HG02642 (cell line): Measurements from ENCODE around the gene ARHGEF7.
"Not testable (repeated sequence)": the region's sequence is repeated elsewhere in the genome, so short reads cannot be mapped to it uniquely, and the experiment has no call there.

ENCODE experiments used
- ATAC-seq: cut with Tn5 transposase; IDR thresholded peaks from one replicate; pipeline ENCODE4 v1.9.1; 2021; ENCODE audit warnings: mild to moderate bottlenecking; ENCODE audit not compliant: unreplicated experiment, poor library complexity

The ARHGEF7 gene

DNA sequence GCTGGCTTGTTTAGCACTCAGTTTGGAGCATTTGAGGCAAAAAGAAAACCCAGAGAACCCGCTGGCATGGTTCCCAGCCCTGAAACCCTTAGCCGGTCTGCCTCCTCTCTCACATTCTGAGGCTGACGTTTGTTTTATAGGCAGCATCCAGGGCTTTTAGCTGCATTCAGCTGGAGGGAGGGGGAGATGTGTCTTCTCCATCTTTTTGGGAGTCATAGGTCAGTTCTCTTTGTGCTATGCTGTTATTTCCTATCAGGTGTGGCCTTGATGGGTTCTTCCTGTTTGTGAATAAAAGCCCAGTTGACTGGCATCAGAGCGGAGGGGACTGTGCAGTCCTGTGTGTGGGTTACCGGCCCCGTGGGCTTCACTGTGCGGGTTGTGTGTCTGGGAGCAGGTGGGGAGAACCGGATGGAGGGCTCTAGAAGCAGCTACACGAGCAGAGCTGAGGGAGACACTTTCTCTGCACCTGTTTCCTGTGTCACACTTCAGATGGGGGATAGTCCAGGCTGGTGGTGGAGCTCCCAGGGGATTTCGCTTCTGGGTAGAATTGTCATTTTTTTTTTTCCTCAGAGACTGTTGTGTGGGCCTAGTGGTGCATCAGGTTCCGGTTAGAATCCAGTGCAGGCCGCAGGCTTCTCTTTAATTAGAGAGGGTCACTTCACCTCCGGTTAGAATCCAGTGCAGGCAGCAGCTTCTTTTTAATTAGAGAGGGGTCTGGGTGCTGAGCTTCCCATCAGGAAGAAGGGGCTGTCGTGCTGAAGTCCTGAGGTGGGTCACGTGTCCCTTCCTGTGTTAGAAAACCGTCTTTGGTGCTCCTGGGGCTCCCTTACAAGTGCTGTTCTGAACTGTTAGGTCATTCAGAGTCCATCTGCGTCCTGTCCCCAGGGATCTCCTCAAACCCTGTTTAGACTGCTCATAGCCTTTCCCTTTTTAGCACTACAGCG, 69.6 kb downstream of the ARHGEF7 start:
- peak; percentile 87 for ATAC-seq

DNA sequence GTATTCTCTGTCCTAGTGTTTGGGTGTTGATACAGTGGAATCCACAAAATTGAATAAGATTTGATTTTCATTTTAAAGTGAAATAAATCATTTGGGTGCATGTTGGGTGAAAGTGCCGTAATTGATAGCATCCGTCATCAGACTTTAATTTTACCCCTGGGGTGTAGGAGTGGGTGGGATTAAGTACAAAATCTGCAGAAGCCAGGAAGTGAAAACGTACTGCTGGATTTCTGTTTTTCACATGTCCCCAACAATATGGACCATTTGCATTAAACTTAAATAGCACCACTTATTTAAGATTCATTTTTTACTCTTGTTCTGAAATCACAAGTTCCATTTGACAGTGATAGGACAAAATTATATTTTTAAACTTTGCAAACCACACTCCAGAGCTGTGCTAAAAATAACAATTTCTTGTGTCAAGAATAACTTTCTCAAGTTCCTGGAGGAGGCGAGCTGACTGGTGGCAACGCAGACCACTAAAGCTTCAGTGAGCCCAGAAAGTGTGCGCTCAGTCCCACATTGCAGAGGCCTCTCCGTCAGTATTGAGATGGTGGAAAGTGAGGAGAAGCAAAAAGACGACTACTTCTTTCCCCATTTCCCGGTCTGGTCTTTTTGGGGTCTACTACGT, 71.3 kb downstream of the ARHGEF7 start:
- ATAC-seq: no peak

DNA sequence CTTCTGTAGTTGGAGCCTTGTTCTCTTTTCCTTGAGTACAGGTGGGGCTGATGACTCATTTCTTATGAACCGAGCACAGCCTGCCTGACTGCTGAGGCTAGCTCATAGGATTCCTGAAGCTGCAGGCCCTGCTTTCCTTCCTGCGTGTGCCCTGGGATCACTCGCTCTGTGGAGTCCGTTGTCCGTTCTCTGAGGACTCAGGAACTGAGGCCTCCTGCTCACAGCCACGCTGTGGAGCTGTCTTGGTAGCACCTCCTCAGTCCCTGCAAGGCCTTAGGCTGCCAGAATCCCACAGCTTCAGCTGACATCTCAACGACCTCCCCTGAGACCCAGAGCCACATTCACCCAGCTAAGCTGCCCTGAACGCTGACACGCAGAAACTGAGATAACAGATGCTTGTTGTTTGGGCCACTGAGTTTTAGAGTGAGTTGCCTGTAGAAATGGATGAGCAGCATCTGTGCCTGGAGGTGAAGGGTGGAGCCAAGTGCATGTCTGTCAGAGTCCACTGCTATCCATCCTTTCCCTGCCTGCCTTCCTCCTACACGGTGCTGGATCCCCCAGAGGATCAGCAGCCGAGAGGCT, 72.9 kb downstream of the ARHGEF7 start:
- peak; percentile 26 for ATAC-seq

DNA sequence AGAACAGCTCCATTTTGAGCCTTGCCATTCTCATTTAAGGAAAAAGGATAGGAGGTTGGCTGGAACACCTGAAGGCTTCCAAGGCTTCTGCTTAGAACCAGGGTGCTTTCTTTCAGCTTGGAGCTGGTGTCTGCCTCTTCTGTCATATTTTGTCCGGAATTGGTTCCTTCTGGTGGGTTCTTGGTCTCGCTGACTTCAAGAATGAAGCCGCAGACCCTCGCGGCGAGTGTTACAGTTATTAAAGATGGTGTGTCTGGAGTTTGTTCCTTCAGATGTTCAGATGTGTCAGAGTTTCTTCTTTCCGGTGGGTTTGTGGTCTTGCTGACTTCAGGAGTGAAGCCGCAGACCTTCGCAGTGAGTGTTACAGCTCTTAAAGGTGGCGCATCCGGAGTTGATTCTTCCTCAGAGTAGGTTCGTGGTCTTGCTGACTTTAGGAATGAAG, 74.0 kb downstream of the ARHGEF7 start:
- not testable (repeated sequence) for ATAC-seq

DNA sequence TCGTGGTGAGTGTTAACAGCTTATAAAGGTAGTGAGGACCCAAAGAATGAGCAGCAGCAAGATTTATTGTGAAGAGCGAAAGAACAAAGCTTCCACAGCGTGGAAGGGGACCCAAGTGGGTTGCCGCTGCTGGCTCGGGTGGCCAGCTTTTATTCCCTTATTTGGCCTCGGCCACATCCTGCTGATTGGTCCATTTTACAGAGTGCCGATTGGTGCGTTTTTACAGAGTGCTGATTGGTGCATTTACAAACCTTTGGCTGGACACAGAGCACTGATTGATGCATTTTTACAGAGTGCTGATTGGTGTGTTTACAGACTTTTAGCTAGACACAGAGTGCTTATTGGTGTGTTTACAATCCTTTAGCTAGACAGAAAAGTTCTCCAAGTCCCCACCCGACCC, 74.4 kb downstream of the ARHGEF7 start:
- not testable (repeated sequence) for ATAC-seq

DNA sequence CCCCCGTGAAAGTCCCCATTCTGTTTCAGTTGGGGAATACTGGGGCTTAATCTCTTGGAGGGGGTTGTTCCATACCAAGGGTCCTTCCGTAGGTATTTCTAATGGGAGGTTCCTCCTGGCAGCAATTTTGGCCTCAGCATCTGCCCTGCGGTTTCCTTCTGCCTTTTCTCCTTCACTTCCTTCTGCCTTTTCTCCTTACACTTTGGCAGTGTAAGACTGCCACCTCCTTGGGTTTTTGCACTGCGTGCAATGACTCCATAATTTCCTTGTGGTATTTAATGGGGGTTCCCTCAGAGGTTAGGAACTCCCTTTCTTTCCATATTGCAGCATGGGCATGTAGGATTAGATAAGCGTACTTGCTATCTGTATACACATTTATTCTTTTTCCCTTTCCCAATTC, 78.1 kb downstream of the ARHGEF7 start:
- not testable (repeated sequence) for ATAC-seq

- not testable (repeated sequence) for ATAC-seq
Observed at GRCh38 chr13:111194651-111195050, 79.5 kb downstream of the ARHGEF7 start.

DNA sequence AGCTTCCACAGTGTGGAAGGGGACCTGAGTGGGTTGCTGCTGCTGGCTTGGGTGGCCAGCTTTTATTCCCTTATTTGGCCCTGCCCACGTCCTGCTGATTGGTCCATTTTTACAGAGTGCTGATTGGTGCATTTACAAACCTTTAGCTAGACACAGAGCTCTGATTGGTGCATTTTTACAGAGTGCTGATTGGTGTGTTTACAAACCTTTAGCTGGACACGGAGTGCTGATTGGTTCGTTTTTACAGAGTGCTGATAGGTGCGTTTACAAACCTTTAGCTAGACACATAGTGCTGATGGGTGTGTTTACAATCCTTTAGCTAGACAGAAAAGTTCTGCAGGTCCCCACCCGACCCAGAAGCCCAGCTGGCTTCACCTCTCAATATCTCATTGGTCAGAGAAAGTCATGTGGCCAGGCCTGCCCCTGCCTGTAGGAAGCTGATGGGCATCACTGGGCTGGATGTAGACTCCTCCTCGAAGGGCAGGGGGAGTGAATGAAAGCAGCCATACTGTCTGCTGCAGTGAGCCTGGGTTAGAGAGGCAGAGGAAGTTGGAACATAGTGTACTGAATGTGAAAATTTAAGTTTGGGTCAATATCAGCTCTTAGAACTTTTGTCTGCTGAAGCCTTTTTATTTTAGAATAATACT, 83.7 kb downstream of the ARHGEF7 start:
- not testable (repeated sequence) for ATAC-seq

DNA sequence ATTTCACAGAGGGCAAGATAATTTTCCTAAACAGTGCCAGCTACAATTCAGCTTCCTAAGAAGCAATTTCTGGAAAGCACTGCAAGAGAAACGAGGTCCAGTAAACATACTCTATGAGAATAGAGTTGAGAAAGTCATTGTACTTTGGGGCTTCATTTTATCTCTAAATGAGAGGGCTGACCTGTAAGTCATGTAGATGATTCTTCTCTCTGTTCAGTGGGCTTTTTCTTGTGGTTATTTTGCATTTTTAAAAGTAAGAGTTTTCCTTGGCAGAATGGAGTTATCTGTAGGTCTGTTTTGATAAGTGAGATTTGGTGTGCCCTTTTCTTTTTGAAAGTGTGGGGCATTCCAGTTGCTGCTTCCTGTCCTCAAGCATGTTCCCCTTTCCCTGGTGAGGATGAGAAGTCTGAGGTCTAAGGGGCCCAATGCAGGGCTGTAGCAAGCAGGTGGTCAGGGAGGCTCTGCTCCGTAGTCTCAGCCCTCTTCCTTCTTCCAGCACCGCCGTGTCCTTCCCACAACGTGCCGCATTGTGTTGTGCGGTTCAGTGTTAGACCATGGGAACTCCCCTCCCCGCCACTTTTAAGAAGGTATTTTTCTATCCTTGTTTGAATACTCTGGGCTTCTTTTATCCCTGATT, 86.3 kb downstream of the ARHGEF7 start:
- ATAC-seq: no peak

- no peak for ATAC-seq
Observed at GRCh38 chr13:111202156-111202621, 87.1 kb downstream of the ARHGEF7 start.

GRCh38 chr13:111202745-111203144, 87.6 kb downstream of the ARHGEF7 start:
- peak; percentile 65 for ATAC-seq

DNA sequence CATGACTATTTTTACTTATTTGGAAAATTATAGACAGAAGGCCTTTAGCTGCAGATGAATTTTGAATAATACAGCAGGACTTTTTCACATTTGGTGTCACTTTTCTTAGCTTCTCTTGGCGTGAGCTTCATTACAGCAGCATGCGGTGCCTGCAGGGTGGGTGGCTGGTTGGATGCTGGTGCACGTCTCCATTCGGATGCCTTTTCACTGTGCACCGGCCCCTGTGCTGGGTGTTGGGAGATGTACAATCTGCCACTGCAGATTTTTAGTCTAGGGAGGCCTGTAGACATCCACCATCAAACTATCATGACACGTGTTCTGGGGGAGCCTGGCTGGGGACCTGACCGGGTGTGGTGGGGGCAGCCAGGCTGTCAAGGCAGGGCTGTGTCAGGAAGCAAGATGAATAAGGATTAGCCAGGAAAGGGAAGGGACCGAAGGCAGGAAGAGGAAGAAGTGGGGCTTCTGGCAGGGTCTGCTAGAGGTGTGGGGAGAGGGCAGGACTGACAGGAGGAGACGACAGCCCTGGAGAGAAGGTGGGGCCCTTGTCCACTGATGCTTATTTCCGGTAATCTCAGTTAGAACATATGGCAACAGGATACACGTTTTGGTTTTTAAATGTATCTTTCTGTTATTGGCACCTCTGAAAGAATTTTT, 88.8 kb downstream of the ARHGEF7 start:
- no peak for ATAC-seq

- ATAC-seq: no peak
Observed at GRCh38 chr13:111204438-111205177, 89.5 kb downstream of the ARHGEF7 start.

- ATAC-seq: no peak
Observed at GRCh38 chr13:111206148-111206547, 91.0 kb downstream of the ARHGEF7 start.

DNA sequence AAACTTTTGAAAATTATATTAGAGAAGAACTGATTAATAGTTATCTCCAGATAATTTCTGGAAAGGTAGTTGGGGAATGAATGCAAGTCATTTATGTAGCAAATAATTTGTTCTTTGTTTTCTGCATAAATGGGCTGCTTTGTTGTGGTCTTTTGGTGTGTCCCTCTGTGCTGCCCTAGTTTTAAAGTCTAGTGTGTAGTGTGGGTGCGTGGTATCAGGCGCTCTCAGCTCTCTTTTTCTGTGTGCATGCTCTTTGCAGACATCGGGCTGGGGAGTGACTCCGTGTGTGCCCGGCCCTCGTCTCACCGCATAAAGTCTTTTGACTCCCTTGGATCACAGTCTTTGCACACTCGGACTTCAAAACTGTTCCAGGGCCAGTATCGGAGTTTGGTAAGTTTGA, 94.5 kb downstream of the ARHGEF7 start:
- ATAC-seq: no peak

- no peak for ATAC-seq
Observed at GRCh38 chr13:111210091-111210490, 95.0 kb downstream of the ARHGEF7 start.

DNA sequence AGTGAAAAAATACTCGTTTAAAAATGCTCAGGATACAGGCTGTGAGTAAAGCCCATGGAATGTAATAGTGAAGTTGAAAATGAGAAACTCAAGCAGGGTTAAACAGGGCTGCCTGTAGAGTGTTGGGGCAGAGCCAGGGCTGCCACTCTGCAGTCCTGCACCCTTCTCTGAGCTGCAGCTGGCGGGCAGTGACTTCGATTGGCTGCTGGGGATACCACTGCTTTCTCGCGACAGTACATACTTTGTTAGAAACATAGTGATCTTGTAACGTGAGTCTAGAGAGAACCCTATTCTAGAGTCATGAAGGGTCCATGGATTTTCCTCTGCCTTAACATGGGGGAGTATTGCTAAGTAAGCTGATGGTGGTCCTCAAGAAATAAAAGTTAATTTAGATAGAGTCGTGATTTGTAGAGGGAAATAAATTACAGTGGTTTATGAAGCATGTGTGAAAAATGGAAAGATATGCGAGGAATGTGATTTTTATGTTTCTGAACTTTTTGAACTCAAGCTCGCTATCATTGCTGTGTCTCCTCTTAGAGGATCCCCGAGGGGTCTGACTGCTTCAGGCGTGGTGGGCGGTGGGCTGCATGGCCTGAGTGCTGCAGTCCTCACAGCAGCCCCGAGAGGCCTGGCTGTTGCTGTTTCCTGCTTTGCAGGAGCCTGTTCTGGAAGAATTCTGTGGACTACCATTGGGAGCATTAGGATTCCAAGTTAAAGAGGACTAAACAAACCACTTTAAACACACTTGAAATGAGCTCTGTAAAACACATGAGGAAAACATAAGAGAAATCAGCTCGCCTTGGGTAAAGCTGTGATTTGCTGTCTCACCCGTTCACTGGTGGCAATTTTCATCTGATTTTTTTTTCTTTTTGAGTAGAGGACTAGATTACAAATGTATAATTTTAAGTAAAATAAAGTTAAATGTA, 95.7 kb downstream of the ARHGEF7 start:
- no peak for ATAC-seq
